ENCODE data around the gene MAN1A2.

MAN1A2 gene

DNA sequence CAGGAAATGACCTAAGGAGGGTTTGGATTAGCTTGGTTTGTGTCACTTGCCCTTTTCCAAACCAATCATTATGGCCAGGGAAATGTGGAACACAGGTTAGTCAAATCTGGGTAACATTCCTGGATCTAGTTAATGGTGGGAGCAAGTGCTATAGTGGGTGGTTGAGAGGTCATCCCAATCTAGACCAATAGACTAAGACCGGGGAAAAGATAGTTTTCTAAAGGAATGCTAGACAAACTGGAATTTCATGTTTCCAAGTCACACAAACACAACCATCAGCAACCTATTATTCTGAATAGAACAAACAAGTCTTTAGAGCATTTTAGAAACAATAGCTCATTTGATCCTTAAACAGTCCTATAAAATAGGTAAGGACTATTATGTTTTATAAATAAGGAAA lies 4.3 kb upstream of the MAN1A2 start:
- no peak for DNase-seq

DNA sequence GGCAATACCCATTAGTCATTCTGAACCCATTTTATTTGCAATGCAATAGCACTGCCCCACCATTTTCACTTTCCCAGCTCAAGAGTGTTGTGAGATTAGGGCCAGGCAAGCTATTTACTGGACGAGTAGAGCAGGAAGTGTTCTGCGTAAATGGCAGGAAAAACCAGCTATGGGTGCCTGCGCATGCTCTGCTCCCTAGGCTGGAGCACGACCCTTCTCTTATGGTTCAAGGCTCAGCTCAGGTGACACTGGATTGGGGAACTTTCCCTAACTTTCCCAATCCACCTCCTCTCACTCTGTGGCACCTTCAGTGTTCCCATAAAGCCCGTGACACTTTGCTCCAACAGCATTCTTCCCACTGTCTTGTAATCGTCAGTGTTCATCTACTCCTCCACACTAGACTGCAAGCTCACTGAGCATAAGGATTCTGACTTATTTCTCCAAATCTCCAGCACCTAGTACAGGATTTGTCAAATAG lies 3.6 kb upstream of the MAN1A2 start:
- no peak for DNase-seq

GRCh38 chr1:117364240-117364639 lies 3.0 kb upstream of the MAN1A2 start:
- DNase-seq, result no peak

DNA sequence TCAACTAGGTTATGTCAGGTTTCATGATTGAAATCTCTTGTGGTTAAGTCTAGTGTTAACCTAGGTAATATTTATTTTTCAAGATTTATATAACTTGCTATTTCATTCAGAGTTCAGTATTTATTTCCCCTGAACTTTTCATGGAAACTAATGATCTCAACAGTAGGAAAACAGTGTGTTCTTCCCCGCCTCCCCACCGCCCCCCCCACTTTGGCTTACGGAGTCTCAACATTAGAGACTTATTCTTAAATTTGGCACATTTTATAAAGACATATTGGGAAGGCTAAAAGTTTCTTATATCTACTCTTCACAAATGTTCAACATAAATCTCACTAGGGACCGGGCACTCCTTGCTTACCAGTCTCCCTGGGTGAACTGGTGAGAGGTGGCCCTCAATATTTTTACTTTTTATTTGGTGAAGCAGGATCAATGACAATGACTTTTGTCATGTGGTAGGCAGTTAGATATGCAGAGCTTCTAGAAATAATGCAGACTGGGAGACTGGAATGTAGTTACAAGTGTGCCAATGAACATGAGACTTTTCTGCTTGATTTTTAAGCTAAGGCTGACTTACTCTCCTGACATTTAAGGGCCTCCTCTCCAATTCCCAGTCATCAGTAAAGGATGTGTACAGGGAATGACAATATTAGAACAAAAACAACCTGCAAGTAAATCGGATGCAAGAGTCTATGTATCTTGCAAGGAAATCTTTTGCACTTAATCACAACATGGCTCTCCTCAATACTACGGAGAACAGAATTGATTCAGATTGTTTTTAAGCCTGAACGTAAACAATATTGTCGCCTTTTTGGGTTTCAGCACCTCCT lies 1.7 kb upstream of the MAN1A2 start:
- DNase-seq, result no peak

- peak; percentile 60 for DNase-seq
These were observed 838 bp upstream of the MAN1A2 start for GRCh38 chr1:117366177-117367045.

- no peak for DNase-seq
These were observed 1.2 kb downstream of the MAN1A2 start for GRCh38 chr1:117368116-117369108.

- no peak for DNase-seq
These were observed 2.8 kb downstream of the MAN1A2 start for GRCh38 chr1:117370071-117370470.

DNA sequence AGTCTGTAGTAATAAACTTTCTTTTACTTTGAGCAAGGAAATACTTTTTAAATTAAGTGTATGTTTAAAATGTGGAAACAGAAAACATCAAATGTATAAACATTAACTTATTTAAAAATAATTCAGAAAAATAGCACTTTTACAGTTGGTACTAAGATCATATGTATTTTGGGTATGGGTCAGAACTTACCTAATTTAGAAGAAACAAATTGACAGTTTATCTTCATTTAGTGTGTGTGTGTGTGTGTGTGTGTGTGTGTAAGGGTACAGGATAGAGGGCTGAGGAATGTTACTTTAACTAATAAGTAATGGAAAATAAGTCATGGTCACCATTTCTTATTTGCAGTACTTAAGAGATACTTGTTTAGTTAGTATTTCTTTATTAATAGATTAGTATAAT lies 3.3 kb downstream of the MAN1A2 start:
- no peak for DNase-seq

DNA sequence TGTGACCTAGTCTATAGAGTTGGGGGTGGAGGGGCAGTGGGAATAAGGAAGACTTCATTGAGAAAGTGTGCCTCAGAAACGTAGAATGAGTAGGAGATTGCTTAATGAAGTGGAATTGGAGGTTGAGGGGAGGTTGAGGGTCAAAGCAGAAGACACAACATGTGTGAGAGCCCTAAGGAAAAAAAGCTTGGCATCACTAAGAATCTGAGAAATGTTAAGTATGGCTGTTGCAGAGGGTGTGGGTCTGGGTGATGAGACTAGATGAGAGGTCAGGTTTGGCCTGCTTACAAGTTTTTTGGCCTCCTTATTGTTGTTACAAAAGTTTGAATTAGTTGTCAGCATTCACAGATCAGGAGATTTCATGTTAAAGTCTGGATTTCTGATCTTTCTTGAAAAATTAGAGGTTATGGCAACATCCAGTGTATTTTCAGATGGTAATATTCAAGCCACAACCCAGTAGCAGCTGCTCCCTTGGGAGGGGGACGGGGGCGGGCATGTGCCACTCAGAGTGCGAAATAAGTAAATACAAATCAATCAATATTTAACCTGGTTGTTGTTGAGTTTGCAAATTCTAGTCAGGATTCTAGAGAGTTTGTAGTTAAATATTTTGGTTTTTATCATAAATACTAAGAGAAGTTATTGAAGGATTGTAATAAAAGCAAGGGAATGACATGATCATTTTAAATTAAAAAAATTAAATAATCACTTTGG lies 4.3 kb downstream of the MAN1A2 start:
- no peak for DNase-seq

DNA sequence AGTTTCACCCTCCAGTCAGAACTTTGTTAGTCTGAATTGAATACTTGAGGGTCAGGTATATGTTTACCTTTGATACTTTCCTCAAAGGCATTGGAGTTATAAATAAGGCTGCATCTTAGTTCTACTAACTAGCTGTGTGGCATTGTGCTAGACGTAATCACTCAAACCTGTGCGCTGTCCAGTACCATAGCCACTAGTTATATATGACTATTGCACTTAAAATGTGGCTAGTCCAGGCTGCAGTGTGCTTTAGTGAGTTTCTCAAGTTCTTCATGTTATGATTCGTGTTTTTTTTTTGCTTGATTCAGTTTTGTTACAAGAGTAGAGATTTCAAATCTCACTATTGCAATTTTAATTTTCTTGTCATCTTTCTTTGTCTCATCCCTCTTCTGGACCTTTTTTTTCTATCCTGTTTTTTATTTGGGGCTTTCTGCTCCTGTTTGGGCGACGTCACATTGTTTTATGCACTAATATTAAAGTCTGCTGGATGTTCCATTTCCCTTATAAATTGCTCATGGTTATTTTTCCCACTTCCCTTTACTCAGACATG lies 5.7 kb downstream of the MAN1A2 start:
- DNase-seq, result no peak

DNA sequence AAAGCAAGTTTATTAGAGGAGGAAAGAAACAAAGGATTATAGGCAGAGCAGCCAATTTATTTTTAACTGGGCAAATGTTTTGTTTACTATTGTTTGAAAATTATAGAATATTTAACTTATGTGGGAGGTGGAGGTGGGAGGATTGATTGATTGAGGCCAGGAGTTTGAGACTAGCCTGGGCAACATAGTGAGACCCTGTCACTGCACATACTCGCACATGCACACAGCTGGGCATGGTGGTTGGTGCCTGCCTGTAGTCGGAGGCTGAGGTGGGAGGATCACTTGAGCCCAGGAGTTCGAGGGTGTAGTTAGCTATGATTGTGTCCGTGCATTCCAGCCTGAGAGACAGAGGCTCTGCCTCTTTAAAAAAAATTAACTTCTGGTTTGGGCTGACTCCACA lies 6.7 kb downstream of the MAN1A2 start:
- DNase-seq, result no peak

DNA sequence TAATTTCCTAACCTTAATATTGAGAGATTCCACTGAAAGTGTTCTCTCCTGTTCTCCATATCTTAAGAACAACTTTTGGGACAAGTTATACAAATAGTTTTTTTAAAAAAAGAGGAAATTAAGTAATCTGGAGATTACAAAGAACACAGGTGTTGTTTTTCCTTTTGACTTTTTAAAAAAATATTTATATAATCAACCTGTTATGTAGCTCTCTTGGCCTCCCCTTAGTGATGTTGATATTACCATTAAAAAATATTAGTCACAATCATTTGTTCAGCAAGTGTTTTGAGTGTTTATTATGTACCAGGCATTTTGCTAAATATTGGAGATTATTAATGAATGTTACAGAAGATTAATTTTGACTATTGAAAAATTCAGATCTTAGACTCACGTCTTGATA lies 8.1 kb downstream of the MAN1A2 start:
- no peak for DNase-seq

DNA sequence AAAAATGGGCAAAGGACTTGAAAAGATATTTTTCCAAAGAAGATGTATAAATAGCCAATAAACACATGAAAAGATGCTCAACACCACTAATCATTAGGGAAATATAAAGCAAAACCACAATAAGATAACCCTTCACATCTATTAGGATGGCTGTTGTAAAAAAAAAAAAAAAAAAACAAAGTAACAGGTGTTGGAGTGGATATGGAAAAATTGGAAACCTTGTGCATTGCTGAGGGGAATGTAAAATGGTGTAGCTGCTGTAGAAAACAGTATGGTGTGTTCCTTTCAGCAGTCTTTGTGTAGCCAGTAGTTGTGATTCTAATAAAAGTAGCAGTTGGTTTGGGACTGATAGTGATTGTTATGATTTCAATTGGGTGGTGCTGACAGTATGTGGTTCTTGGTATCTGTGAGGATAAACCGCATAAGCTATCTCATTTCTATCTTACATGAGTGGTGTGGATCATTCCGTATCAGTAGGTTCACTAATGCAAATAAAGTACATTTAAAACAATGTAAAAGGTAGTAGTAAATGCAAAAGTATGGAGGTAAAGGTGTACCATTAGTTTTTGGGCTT lies 19.9 kb downstream of the MAN1A2 start:
- DNase-seq, result no peak

GRCh38 chr1:117388328-117388727 lies 21.1 kb downstream of the MAN1A2 start:
- no peak for DNase-seq

- DNase-seq, result no peak
These were observed 22.0 kb downstream of the MAN1A2 start for GRCh38 chr1:117389284-117389683.

DNA sequence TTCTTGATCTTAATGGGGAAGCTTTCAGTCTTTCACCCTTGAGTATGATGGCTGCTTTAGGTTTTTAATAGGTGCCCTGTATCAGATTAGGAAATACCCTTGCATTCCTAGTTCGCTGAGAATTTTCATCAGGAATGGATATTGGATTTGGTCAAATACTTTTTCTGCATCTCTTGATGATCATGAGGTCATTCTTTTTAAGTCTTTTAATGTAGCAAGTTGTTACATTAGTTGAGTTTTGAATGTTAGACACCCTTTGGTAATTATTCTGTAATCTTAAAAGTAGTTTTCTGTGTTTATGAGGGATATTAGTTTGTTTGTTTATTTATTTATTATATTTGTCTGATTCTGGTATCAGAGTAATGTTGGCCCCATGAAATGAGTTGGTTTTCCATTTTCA lies 22.5 kb downstream of the MAN1A2 start:
- no peak for DNase-seq

- no peak for DNase-seq
These were observed 25.5 kb downstream of the MAN1A2 start for GRCh38 chr1:117392771-117393170.

GRCh38 chr1:117396074-117396473 lies 28.8 kb downstream of the MAN1A2 start:
- DNase-seq, result no peak

DNA sequence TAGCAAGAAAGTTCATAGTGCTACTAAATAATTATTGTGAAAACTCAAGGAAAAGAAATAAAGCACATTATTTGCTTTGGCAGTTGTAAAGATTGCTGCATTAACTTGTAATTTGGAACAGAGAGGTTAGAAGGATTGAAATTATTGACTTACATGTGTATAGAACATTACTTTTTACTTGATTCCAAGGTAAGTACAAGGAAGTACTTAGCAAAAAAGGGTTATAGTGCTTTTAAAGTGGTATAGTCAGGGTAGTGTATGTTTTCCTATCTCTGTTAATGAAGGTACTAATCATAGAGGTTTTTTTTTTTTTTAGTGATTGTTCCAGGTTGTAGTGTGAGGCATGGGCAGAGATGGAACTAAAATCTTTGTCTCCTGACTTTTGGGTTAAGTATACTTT lies 29.4 kb downstream of the MAN1A2 start:
- no peak for DNase-seq

DNA sequence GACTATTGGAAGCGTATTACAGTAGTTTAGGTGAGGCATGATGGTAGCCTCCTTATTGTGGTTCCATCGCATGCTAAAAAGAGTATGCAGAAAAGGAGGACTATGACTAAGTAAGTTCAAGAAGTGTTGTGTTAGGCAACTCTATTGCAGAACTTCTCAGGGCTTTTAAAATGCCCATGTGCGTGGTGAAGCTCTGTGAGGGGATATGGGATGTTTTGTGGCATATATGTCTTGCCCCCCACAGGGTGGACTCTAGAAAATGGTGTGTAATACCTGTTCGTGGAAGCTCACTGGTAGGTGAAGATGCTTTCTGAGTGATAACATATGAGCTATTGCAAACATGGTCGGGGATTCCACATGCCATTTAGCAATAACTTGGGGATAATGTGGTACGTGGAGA lies 31.7 kb downstream of the MAN1A2 start:
- DNase-seq, result no peak

DNA sequence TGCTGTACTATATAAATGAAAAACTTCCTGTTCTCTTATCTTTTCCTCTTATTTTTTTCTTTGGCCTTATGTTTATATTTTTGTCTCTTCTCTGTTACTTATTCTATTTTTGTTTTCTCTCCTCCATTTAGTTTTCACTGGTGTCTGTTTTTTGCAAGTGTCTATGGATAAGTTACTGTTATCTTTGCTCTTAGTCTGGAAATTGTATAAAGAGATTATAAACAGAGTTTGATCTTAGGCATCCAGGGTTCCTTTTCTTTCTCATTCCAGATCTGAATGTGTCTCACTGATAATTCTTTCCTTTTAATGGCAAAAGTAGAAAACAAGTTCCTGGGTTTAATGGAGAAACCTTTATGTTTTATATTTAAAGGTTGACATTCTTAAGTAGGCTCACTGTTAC lies 34.5 kb downstream of the MAN1A2 start:
- DNase-seq, result no peak

Measured in NCI-H1048 (cell line).